RWPE1 (cell line): Measurements from ENCODE around the gene CCNC.

Experiments used
- CTCF ChIA-PET: fragments of 350-600 bp; sonication (Branson Sonifier 250); formaldehyde crosslinking; extraction: SDS; loops from one replicate; lab custom pipeline; 2021; lab: Yijun Ruan, JAX
- POLR2A ChIA-PET: fragments of 400-600 bp; formaldehyde crosslinking; extraction: SDS; loops from one replicate; lab custom pipeline; 2020; ENCODE audit warnings: antibody characterized with exemption; ENCODE audit not compliant: low non-redundant PET; lab: Yijun Ruan, JAX
- DNase-seq: peaks from one replicate; pipeline ENCODE4 v3.0.0; 2012; ENCODE audit warnings: low spot score
- H3K27ac ChIP-seq: fragments of 450-650 bp; 2 replicates; pipeline ENCODE4 v1.5.1; 2017
- CTCF ChIP-seq: fragments of 450-650 bp; conservative IDR thresholded peaks from 2 replicates; pipeline ENCODE4 v1.5.1; 2017; ENCODE audit warnings: low read depth, mild to moderate bottlenecking

CCNC gene

GRCh38 chr6:99589907-99590493 is 21.5 kb upstream of the CCNC start:
- TF ChIP-seq CTCF: no peak
- POLR2A ChIA-PET: no interaction called here
- CTCF ChIA-PET: interaction anchor here (1.7 to 1.8 kb wide), 2 partner anchors 146 to 156 kb away, joined by 8 to 9 read pairs; no protein-coding TSS in a partner anchor
- no peak overlapping the region for H3K27ac ChIP-seq
- no peak for DNase-seq

- no peak overlapping the region for H3K27ac ChIP-seq
- CTCF ChIA-PET: interaction anchor here (0.6 to 1.8 kb wide), 5 partner anchors 17 to 748 kb away, joined by 3 to 9 read pairs (median 7); no protein-coding TSS in a partner anchor
- DNase-seq: no peak
- TF ChIP-seq CTCF: no peak
- POLR2A ChIA-PET: no interaction called here
These were observed 20.8 kb upstream of the CCNC start for GRCh38 chr6:99589290-99589672.

GRCh38 chr6:99588618-99589289 is 20.3 kb upstream of the CCNC start:
- DNase-seq: peak; percentile 55
- POLR2A ChIA-PET: no interaction called here
- CTCF ChIA-PET: interaction anchor here (0.5 to 1.8 kb wide), 12 partner anchors 16 to 748 kb away, joined by 3 to 9 read pairs (median 4); partner anchors contain the start of gene CCNC
- H3K27ac ChIP-seq: 0 out of 2 replicates have a peak overlapping the region, but pooled peaks have one; percentile 5
- TF ChIP-seq CTCF: peak; percentile 74

- POLR2A ChIA-PET: no interaction called here
- H3K27ac ChIP-seq: no peak overlapping the region
- no peak for TF ChIP-seq CTCF
- no peak for DNase-seq
- CTCF ChIA-PET: interaction anchor here (0.5 to 0.9 kb wide), 4 partner anchors 15 to 179 kb away, joined by 3 to 4 read pairs (median 3); partner anchors contain the start of gene CCNC
These were observed 19.3 kb upstream of the CCNC start for GRCh38 chr6:99587792-99588191.

GRCh38 chr6:99579781-99580180 is 11.3 kb upstream of the CCNC start:
- POLR2A ChIA-PET: no interaction called here
- H3K27ac ChIP-seq: no peak overlapping the region

More at GRCh38 chr6:99579781-99580180, 11.3 kb upstream of the CCNC start:
- CTCF ChIA-PET: no interaction called here
- TF ChIP-seq CTCF: no peak
- no peak for DNase-seq
